ENCODE results near the gene ALKBH4. TPM values are rescaled to one million over a fixed set of nuclear protein-coding genes. Genes with fewer than 3 reads are reported as not detected.
"Not testable (repeated sequence)": the region's sequence is repeated elsewhere in the genome, so short reads cannot be mapped to it uniquely, and the experiment has no call there.

The ALKBH4 gene
- total and polyA plus RNA-seq, 10 of the 15 experiments (the other 5 are each of a cell fraction or from before 2014, with no cell fraction given): 4.1 to 16.9 (median 11.3) TPM

GRCh38 chr7:102507410-102508088 lies 42.9 kb upstream of the ALKBH4 start:
- in situ Hi-C loops (cut with MboI); POLR2A ChIA-PET; intact Hi-C loops (cut with micrococcal nuclease; ENCODE audit: unreplicated experiment); H2AFZ ChIP-seq (ENCODE audit: control insufficient read depth, low read depth, low read length); SMC1A ChIA-PET (ENCODE audit: uncharacterized antibody, unreplicated experiment); CTCF ChIA-PET; H3K4me2 ChIP-seq (ENCODE audit: control insufficient read depth, insufficient read depth); H4K20me1 ChIP-seq (ENCODE audit: control insufficient read depth, insufficient read depth); RAD21 ChIA-PET (ENCODE audit: unreplicated experiment); H3K4me3 ChIP-seq; DNase-seq (ENCODE audit: low read depth, low spot score); H3K4me1 ChIP-seq (ENCODE audit: control insufficient read depth, insufficient read depth, low read length); H3K27me3 ChIP-seq (replicated peaks in 1 of 2; ENCODE audit: control insufficient read depth in 2 of 2, insufficient read depth in 2 of 2, low read length in 1 of 2); H3K9me3 ChIP-seq (replicated peaks; ENCODE audit: control insufficient read depth, insufficient read depth, low read length); ATAC-seq; FAIRE-seq; H3K79me2 ChIP-seq (ENCODE audit: control insufficient read depth, insufficient read depth, low read length); H3K27ac ChIP-seq (ENCODE audit: control insufficient read depth, insufficient read depth); H3K36me3 ChIP-seq (ENCODE audit: control insufficient read depth in 2 of 2, insufficient read depth in 2 of 2, low read length in 1 of 2); H3K9ac ChIP-seq (ENCODE audit: control insufficient read depth, insufficient read depth, low read length); BruUV-seq (replicated peaks): not testable (repeated sequence)
- WGBS (ENCODE audit: insufficient coverage, insufficient replicate concordance, low lambda C conversion rate, missing lambda C conversion rate): 100% methylated on average over 2 of the region's 8 CpGs

- H4K20me1 ChIP-seq (ENCODE audit: control insufficient read depth, insufficient read depth); H3K4me3 ChIP-seq; H3K27ac ChIP-seq (ENCODE audit: control insufficient read depth, insufficient read depth); H3K4me2 ChIP-seq (ENCODE audit: control insufficient read depth, insufficient read depth); POLR2A ChIA-PET; H3K9me3 ChIP-seq (replicated peaks; ENCODE audit: control insufficient read depth, insufficient read depth, low read length); CTCF ChIA-PET; SMC1A ChIA-PET (ENCODE audit: uncharacterized antibody, unreplicated experiment); ATAC-seq; BruUV-seq (replicated peaks); intact Hi-C loops (cut with micrococcal nuclease; ENCODE audit: unreplicated experiment); DNase-seq (ENCODE audit: low read depth, low spot score); H3K79me2 ChIP-seq (ENCODE audit: control insufficient read depth, insufficient read depth, low read length); H3K9ac ChIP-seq (ENCODE audit: control insufficient read depth, insufficient read depth, low read length); H3K36me3 ChIP-seq (ENCODE audit: control insufficient read depth in 2 of 2, insufficient read depth in 2 of 2, low read length in 1 of 2); in situ Hi-C loops (cut with MboI); H3K27me3 ChIP-seq (replicated peaks in 1 of 2; ENCODE audit: control insufficient read depth in 2 of 2, insufficient read depth in 2 of 2, low read length in 1 of 2); H2AFZ ChIP-seq (ENCODE audit: control insufficient read depth, low read depth, low read length); H3K4me1 ChIP-seq (ENCODE audit: control insufficient read depth, insufficient read depth, low read length); FAIRE-seq; RAD21 ChIA-PET (ENCODE audit: unreplicated experiment): not testable (repeated sequence)
- WGBS (ENCODE audit: insufficient coverage, insufficient replicate concordance, low lambda C conversion rate, missing lambda C conversion rate): 60% methylated on average over 5 of the region's 24 CpGs
These were observed 40.9 kb upstream of the ALKBH4 start for GRCh38 chr7:102505298-102506185.

- H4K20me1 ChIP-seq (ENCODE audit: control insufficient read depth, insufficient read depth); DNase-seq (ENCODE audit: low read depth, low spot score); H3K9me3 ChIP-seq (replicated peaks; ENCODE audit: control insufficient read depth, insufficient read depth, low read length); H2AFZ ChIP-seq (ENCODE audit: control insufficient read depth, low read depth, low read length); POLR2A ChIA-PET; H3K4me3 ChIP-seq; H3K4me1 ChIP-seq (ENCODE audit: control insufficient read depth, insufficient read depth, low read length); H3K4me2 ChIP-seq (ENCODE audit: control insufficient read depth, insufficient read depth); intact Hi-C loops (cut with micrococcal nuclease; ENCODE audit: unreplicated experiment); SMC1A ChIA-PET (ENCODE audit: uncharacterized antibody, unreplicated experiment); ATAC-seq; H3K27me3 ChIP-seq (replicated peaks in 1 of 2; ENCODE audit: control insufficient read depth in 2 of 2, insufficient read depth in 2 of 2, low read length in 1 of 2); BruUV-seq (replicated peaks); H3K9ac ChIP-seq (ENCODE audit: control insufficient read depth, insufficient read depth, low read length); H3K27ac ChIP-seq (ENCODE audit: control insufficient read depth, insufficient read depth); RAD21 ChIA-PET (ENCODE audit: unreplicated experiment); FAIRE-seq; H3K79me2 ChIP-seq (ENCODE audit: control insufficient read depth, insufficient read depth, low read length); in situ Hi-C loops (cut with MboI); H3K36me3 ChIP-seq (ENCODE audit: control insufficient read depth in 2 of 2, insufficient read depth in 2 of 2, low read length in 1 of 2); CTCF ChIA-PET: not testable (repeated sequence)
- WGBS (ENCODE audit: insufficient coverage, insufficient replicate concordance, low lambda C conversion rate, missing lambda C conversion rate): no CpG with 5 or more reads among the region's 12 CpGs
These were observed 38.5 kb upstream of the ALKBH4 start for GRCh38 chr7:102503141-102503540.

- 93% methylated on average over 10 of the region's 16 CpGs for WGBS (ENCODE audit: insufficient coverage, insufficient replicate concordance, low lambda C conversion rate, missing lambda C conversion rate)
- DNase-seq (ENCODE audit: low read depth, low spot score); ATAC-seq; H3K27me3 ChIP-seq (replicated peaks in 1 of 2; ENCODE audit: control insufficient read depth in 2 of 2, insufficient read depth in 2 of 2, low read length in 1 of 2); BruUV-seq (replicated peaks); H3K4me3 ChIP-seq; POLR2A ChIA-PET; H3K79me2 ChIP-seq (ENCODE audit: control insufficient read depth, insufficient read depth, low read length); H4K20me1 ChIP-seq (ENCODE audit: control insufficient read depth, insufficient read depth); H2AFZ ChIP-seq (ENCODE audit: control insufficient read depth, low read depth, low read length); SMC1A ChIA-PET (ENCODE audit: uncharacterized antibody, unreplicated experiment); H3K27ac ChIP-seq (ENCODE audit: control insufficient read depth, insufficient read depth); FAIRE-seq; H3K9me3 ChIP-seq (replicated peaks; ENCODE audit: control insufficient read depth, insufficient read depth, low read length); H3K4me2 ChIP-seq (ENCODE audit: control insufficient read depth, insufficient read depth); CTCF ChIA-PET; H3K9ac ChIP-seq (ENCODE audit: control insufficient read depth, insufficient read depth, low read length); H3K36me3 ChIP-seq (ENCODE audit: control insufficient read depth in 2 of 2, insufficient read depth in 2 of 2, low read length in 1 of 2); H3K4me1 ChIP-seq (ENCODE audit: control insufficient read depth, insufficient read depth, low read length); in situ Hi-C loops (cut with MboI); intact Hi-C loops (cut with micrococcal nuclease; ENCODE audit: unreplicated experiment); RAD21 ChIA-PET (ENCODE audit: unreplicated experiment): not testable (repeated sequence)
These were observed 33.7 kb upstream of the ALKBH4 start for GRCh38 chr7:102498321-102498720.

Measured in GM12878 (cell line).